ENCODE measurements around the gene ADAM15.

DNA sequence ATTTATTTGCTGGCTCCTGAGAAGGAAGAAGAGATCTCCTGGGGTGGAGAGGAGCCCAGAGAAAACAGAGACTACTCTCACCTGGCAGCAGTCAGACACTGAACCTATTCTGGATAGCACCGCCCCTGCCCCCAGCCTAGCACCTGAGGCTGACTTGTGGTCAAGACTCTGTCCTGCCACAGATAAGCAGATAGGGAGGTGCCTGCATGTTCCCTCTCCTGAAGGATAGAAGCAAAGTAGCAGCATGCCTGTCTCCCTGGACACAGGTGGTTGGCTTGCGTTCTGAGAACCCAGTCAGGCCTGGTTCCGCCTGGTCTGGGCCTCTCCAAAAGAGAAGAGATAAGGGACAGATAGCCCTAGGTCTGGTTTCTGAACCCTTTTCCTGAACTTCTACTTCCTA is 26.2 kb downstream of the ADAM15 start:
- TF ChIP-seq POLR2A (IDR thresholded peaks at IDR 0.05), result no peak
- TF ChIP-seq, protein P1, sequence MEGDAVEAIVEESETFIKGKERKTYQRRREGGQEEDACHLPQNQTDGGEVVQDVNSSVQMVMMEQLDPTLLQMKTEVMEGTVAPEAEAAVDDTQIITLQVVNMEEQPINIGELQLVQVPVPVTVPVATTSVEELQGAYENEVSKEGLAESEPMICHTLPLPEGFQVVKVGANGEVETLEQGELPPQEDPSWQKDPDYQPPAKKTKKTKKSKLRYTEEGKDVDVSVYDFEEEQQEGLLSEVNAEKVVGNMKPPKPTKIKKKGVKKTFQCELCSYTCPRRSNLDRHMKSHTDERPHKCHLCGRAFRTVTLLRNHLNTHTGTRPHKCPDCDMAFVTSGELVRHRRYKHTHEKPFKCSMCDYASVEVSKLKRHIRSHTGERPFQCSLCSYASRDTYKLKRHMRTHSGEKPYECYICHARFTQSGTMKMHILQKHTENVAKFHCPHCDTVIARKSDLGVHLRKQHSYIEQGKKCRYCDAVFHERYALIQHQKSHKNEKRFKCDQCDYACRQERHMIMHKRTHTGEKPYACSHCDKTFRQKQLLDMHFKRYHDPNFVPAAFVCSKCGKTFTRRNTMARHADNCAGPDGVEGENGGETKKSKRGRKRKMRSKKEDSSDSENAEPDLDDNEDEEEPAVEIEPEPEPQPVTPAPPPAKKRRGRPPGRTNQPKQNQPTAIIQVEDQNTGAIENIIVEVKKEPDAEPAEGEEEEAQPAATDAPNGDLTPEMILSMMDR (IDR thresholded peaks at IDR 0.05), result no peak

Measured in uterus (tissue), 2 donors.